IMR-90 (cell line): ENCODE measurements around the gene RORC. TPM values are rescaled to one million over a fixed set of nuclear protein-coding genes. Genes with fewer than 3 reads are reported as not detected.

Experiments used
- ATAC-seq: fragments of 200-7000 bp; cut with Tn5 transposase; 2 replicates; pipeline ENCODE4 v1.9.1; 2020; ENCODE audit warnings: low read depth, mild to moderate bottlenecking, moderate library complexity
- BruUV-seq: library from RNA; stranded (reverse); fragments of 400-500 nt; replicated peaks from 2 replicates; lab custom pipeline; 2021; lab: Mats Ljungman, UMichigan
- CTCF ChIA-PET: fragments of 300-600 bp; formaldehyde crosslinking; extraction: SDS; loops from one replicate; lab custom pipeline; 2021; ENCODE audit warnings: antibody characterized with exemption; lab: Yijun Ruan, JAX
- POLR2A ChIA-PET: fragments of 300-600 bp; sonication (Branson Sonifier 250); formaldehyde crosslinking; loops from one replicate; lab custom pipeline; 2022; ENCODE audit warnings: antibody characterized with exemption; ENCODE audit not compliant: unreplicated experiment; lab: Charles Lee
- DNase-seq: peaks from one replicate; pipeline ENCODE4 v3.0.0; 2013
- H2AFZ ChIP-seq: replicated peaks from 2 replicates; pipeline ENCODE3; 2013; ENCODE audit warnings: low read length, mild to moderate bottlenecking; ENCODE audit not compliant: poor library complexity
- H2AK5ac ChIP-seq: 2 replicates; pipeline ENCODE4 v1.6.1; 2013; ENCODE audit warnings: low read depth, low read length, inconsistent platforms
- H2AK9ac ChIP-seq: replicated peaks from 2 replicates; pipeline ENCODE3; 2013; ENCODE audit warnings: mild to moderate bottlenecking, low read depth, low read length, moderate library complexity; ENCODE audit not compliant: poor library complexity
- H2BK120ac ChIP-seq: 2 replicates; pipeline ENCODE4 v1.6.1; 2013; ENCODE audit warnings: low read depth, low read length, inconsistent platforms
- H2BK15ac ChIP-seq: 3 replicates; pipeline ENCODE4 v1.6.1; 2013; ENCODE audit warnings: low read depth, low read length, inconsistent platforms
- H2BK20ac ChIP-seq: 2 replicates; pipeline ENCODE4 v1.6.1; 2013; ENCODE audit warnings: low read depth, mild to moderate bottlenecking, inconsistent platforms, low read length, moderate library complexity
- H2BK5ac ChIP-seq: 2 replicates; pipeline ENCODE4 v1.6.1; 2013; ENCODE audit warnings: mild to moderate bottlenecking, low read depth, low read length, inconsistent platforms; ENCODE audit not compliant: poor library complexity, severe bottlenecking
- H3K14ac ChIP-seq: replicated peaks from 2 replicates; pipeline ENCODE4 v1.6.1; 2013; ENCODE audit warnings: low read depth, low read length, inconsistent platforms
- H3K18ac ChIP-seq: 2 replicates; pipeline ENCODE4 v1.6.1; 2013; ENCODE audit warnings: low read depth, low read length, control low read depth
- H3K23ac ChIP-seq: 2 replicates; pipeline ENCODE4 v1.6.1; 2013; ENCODE audit warnings: low read depth, low read length, inconsistent platforms
- H3K27ac ChIP-seq: 2 replicates; pipeline ENCODE4 v1.5.1; 2013; ENCODE audit warnings: mild to moderate bottlenecking, control low read depth, low read length; ENCODE audit not compliant: insufficient read depth
- H3K27me3 ChIP-seq: 2 replicates; pipeline ENCODE4 v1.6.1; 2013; ENCODE audit warnings: low read length; ENCODE audit not compliant: control insufficient read depth, insufficient read depth
- H3K36me3 ChIP-seq: 2 replicates; pipeline ENCODE4 v1.6.1; 2013; ENCODE audit warnings: low read length, mixed read lengths; ENCODE audit not compliant: control insufficient read depth, insufficient read depth
- H3K4ac ChIP-seq: 2 replicates; pipeline ENCODE4 v1.6.1; 2013; ENCODE audit warnings: low read depth, low read length, inconsistent platforms
- H3K4me1 ChIP-seq: 2 replicates; pipeline ENCODE4 v1.6.1; 2013; ENCODE audit warnings: low read length, mixed read lengths; ENCODE audit not compliant: control insufficient read depth, insufficient read depth
- H3K4me2 ChIP-seq: 2 replicates; pipeline ENCODE4 v1.6.1; 2013; ENCODE audit warnings: low read depth, mild to moderate bottlenecking, control low read depth, low read length, moderate library complexity
- H3K4me3 ChIP-seq: 2 replicates; pipeline ENCODE4 v1.5.1; 2013; ENCODE audit warnings: low read depth, mild to moderate bottlenecking, control low read depth, low read length, moderate library complexity; ENCODE audit not compliant: insufficient read depth
- H3K56ac ChIP-seq: 2 replicates; pipeline ENCODE4 v1.6.1; 2013; ENCODE audit warnings: low read length, inconsistent platforms; ENCODE audit not compliant: insufficient read depth; ENCODE audit errors: extremely low read depth
- H3K79me1 ChIP-seq, 2 experiments: 2 replicates each; pipeline ENCODE4 v1.6.1; 2013; ENCODE audit warnings: low read length in 2 of 2, inconsistent platforms in 1 of 2, low read depth in 1 of 2
- H3K9ac ChIP-seq: 2 replicates; pipeline ENCODE4 v1.6.1; 2013; ENCODE audit warnings: low read depth, low read length, control low read depth
- H3K9me1 ChIP-seq: 2 replicates; pipeline ENCODE4 v1.6.1; 2013; ENCODE audit warnings: low read length, inconsistent platforms; ENCODE audit not compliant: insufficient read depth
- H3K9me3 ChIP-seq: 2 replicates; pipeline ENCODE4 v1.6.1; 2013; ENCODE audit warnings: low read length; ENCODE audit not compliant: control insufficient read depth, insufficient read depth
- H4K20me1 ChIP-seq: 2 replicates; pipeline ENCODE4 v1.6.1; 2013; ENCODE audit warnings: low read length, inconsistent platforms; ENCODE audit not compliant: insufficient read depth
- H4K5ac ChIP-seq: 2 replicates; pipeline ENCODE4 v1.6.1; 2013; ENCODE audit warnings: mild to moderate bottlenecking, low read depth, low read length, control low read depth
- H4K8ac ChIP-seq, 2 experiments: 2 replicates each; pipeline ENCODE4 v1.6.1; 2013; ENCODE audit warnings: low read depth in 2 of 2, low read length in 2 of 2, control low read depth in 1 of 2, inconsistent platforms in 1 of 2
- H4K91ac ChIP-seq: 2 replicates; pipeline ENCODE4 v1.6.1; 2013; ENCODE audit warnings: low read depth, low read length, inconsistent platforms; ENCODE audit not compliant: insufficient read depth
- BHLHE40 ChIP-seq: fragments of 150-350 bp; IDR thresholded peaks from 2 replicates; pipeline ENCODE4 v1.6.1; 2016; ENCODE audit warnings: mild to moderate bottlenecking, low read depth, low read length
- CEBPB ChIP-seq: IDR thresholded peaks from 2 replicates; pipeline ENCODE4 v1.6.1; 2012; ENCODE audit warnings: low read depth, low read length, improper control_type of control experiment
- CHD1 ChIP-seq: IDR thresholded peaks from 2 replicates; pipeline ENCODE4 v1.6.1; 2012; ENCODE audit warnings: low read depth, low read length, improper control_type of control experiment
- CTCF ChIP-seq: conservative IDR thresholded peaks from 2 replicates; pipeline ENCODE4 v1.5.1; 2012; ENCODE audit warnings: mild to moderate bottlenecking, low read depth, low read length, improper control_type of control experiment
- ELK1 ChIP-seq: fragments of 150-350 bp; IDR thresholded peaks from 2 replicates; pipeline ENCODE4 v1.6.1; 2016; ENCODE audit warnings: low read depth, mild to moderate bottlenecking, low read length, moderate library complexity, borderline replicate concordance
- FOS ChIP-seq: fragments of 150-350 bp; IDR thresholded peaks from 2 replicates; pipeline ENCODE4 v1.6.1; 2016; ENCODE audit warnings: low read depth, low read length
- MAFK ChIP-seq: IDR thresholded peaks from 2 replicates; pipeline ENCODE4 v1.6.1; 2012; ENCODE audit warnings: low read depth, low read length, improper control_type of control experiment
- MAZ ChIP-seq: IDR thresholded peaks from 2 replicates; pipeline ENCODE4 v1.6.1; 2012; ENCODE audit warnings: low read depth, mild to moderate bottlenecking, low read length, improper control_type of control experiment, moderate library complexity, borderline replicate concordance
- MXI1 ChIP-seq: IDR thresholded peaks from 2 replicates; pipeline ENCODE4 v1.6.1; 2012; ENCODE audit warnings: low read depth, mild to moderate bottlenecking, low read length, moderate library complexity, borderline replicate concordance
- NFE2L2 ChIP-seq: fragments of 150-350 bp; IDR thresholded peaks from 2 replicates; pipeline ENCODE4 v1.6.1; 2016; ENCODE audit warnings: low read depth, mild to moderate bottlenecking, low read length
- POLR2A ChIP-seq: IDR thresholded peaks from 2 replicates; pipeline ENCODE4 v1.6.1; 2012; ENCODE audit warnings: mild to moderate bottlenecking, low read depth, low read length
- RAD21 ChIP-seq: IDR thresholded peaks from 2 replicates; pipeline ENCODE4 v1.6.1; 2012; ENCODE audit warnings: low read length, improper control_type of control experiment
- RCOR1 ChIP-seq: IDR thresholded peaks from 2 replicates; pipeline ENCODE4 v1.6.1; 2012; ENCODE audit warnings: mild to moderate bottlenecking, low read length, improper control_type of control experiment; ENCODE audit not compliant: insufficient replicate concordance
- RFX5 ChIP-seq: IDR thresholded peaks from 2 replicates; pipeline ENCODE4 v1.8.0; 2012; ENCODE audit warnings: low read depth, mild to moderate bottlenecking, low read length, moderate library complexity
- SMC3 ChIP-seq: fragments of 150-350 bp; IDR thresholded peaks from 2 replicates; pipeline ENCODE4 v1.6.1; 2016; ENCODE audit warnings: low read depth, mild to moderate bottlenecking, antibody characterized with exemption, low read length, moderate library complexity
- USF2 ChIP-seq: fragments of 150-350 bp; IDR thresholded peaks from 2 replicates; pipeline ENCODE4 v1.6.1; 2017; ENCODE audit warnings: mild to moderate bottlenecking, antibody characterized with exemption, low read length, low read depth
- WGBS, 2 experiments: methylation state at CpG; one replicate each; pipeline versions ENCODE4 v1.1.5 to v1.1.7; 2013; ENCODE audit warnings: missing lambda C conversion rate in 2 of 2; ENCODE audit not compliant: insufficient read length in 1 of 2; ENCODE audit errors: extremely low coverage in 2 of 2; 5-methylcytosine and 5-hydroxymethylcytosine counted together
- dilution Hi-C: fragments of 300-500 bp; cut with HindIII; formaldehyde crosslinking; loops from one replicate; pipeline ENCODE4 v1.14.3; 2018; ENCODE audit warnings: low sequenced_read_pairs; ENCODE audit not compliant: unreplicated experiment
- in situ Hi-C: fragments of 300-500 bp; cut with MboI; formaldehyde crosslinking; loops from 3 replicates; pipeline ENCODE4 v1.14.3; 2019; ENCODE audit warnings: low sequenced_read_pairs, inconsistent platforms, mixed read lengths
- intact Hi-C: fragments of 100-400 bp; cut with micrococcal nuclease; formaldehyde crosslinking; loops from 2 replicates; pipeline ENCODE4 v1.10.0; 2022
- polyA plus RNA-seq, 3 experiments: library from polyadenylated mRNA; depleted of rRNA; stranded (reverse); fragments of >200 nt; gene quantifications; 2 replicates each; pipeline ENCODE4 v1.2.3, GENCODE V29; 2012; ENCODE audit warnings: low replicate concordance in 1 of 3
- total RNA-seq: library from RNA; depleted of rRNA; stranded (reverse); fragments of >200 nt; gene quantifications from 2 replicates; pipeline ENCODE4 v1.2.3, GENCODE V29; 2012

RORC gene
- total and polyA plus RNA-seq, 2 of the 4 experiments (the other 2 are of a cell fraction), result not detected

DNA sequence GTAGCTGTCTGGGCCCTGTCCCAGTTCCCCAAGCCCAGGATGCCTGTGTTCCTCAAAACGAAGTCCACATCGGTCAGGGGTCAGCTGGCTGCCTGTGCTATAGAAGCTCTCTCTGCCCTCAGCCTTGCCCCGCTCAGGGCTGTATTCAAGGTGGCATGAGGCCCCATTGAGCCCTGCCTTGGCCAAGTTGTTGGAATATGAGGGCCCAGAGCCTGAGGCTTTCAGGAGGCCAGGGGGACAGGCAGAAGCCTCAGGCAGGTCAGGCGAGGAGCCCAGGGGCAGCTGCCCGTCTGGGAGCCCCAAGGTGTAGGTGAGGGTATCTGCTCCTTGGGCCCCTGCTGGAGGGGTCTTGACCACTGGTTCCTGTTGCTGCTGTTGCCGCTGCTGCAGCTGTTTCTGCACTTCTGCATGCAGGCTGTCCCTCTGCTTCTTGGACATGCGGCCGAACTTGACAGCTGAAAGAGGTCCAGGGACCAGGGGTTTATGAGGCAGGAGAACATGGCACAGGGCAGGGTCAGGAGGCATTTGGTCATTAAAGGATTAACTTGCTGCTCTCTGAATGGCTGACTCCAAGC is 16.5 kb downstream of the RORC start:
- H3K4ac ChIP-seq, result no peak overlapping the region
- H3K9me3 ChIP-seq, result no peaks in the 10 kb centered on the region
- no peaks in the 10 kb centered on the region for H3K79me1 ChIP-seq
- no peaks in the 10 kb centered on the region for H3K4me1 ChIP-seq
- BruUV-seq, result no TSS peak
- CTCF ChIA-PET, result no interaction called here
- H2BK120ac ChIP-seq, result no peak overlapping the region
- H3K9me1 ChIP-seq, result no peaks in the 10 kb centered on the region
- no peak overlapping the region for H2BK5ac ChIP-seq
- WGBS, 2 experiments, result 51% methylated on average over 4 of the region's 8 CpGs; no CpG with 5 or more reads in 1 of the 2 experiments
- intact Hi-C loops (no loop called here), dilution Hi-C loops (no loop called here), in situ Hi-C loops (no loop called here)
- H3K56ac ChIP-seq, result no peak overlapping the region
- ATAC-seq (no peak), DNase-seq (no peak)
- no peak overlapping the region for H3K18ac ChIP-seq
- H4K20me1 ChIP-seq, result no peaks in the 10 kb centered on the region
- no peak overlapping the region for H3K27ac ChIP-seq
- H3K4me2 ChIP-seq, result no peak overlapping the region
- no peak overlapping the region for H2AK5ac ChIP-seq
- peaks cover 71% of the 10 kb centered on the region for H3K27me3 ChIP-seq
- no peak overlapping the region for H3K9ac ChIP-seq
- H2AK9ac ChIP-seq, result no peak overlapping the region
- no peak overlapping the region for H4K91ac ChIP-seq
- H2AFZ ChIP-seq, result no peak overlapping the region
- no peak for TF ChIP-seq RAD21
- TF ChIP-seq MAFK, result no peak
- TF ChIP-seq ELK1, result no peak
- no peak for TF ChIP-seq CEBPB
- no peak for TF ChIP-seq BHLHE40
- no peak for TF ChIP-seq RFX5
- no peak for TF ChIP-seq MXI1
- TF ChIP-seq CTCF, result no peak
- TF ChIP-seq FOS, result no peak
- TF ChIP-seq USF2, result no peak
- TF ChIP-seq NFE2L2, result no peak
- TF ChIP-seq MAZ, result no peak
- no peak for TF ChIP-seq CHD1
- no peak for TF ChIP-seq POLR2A
- no peak for TF ChIP-seq RCOR1
- TF ChIP-seq SMC3, result no peak
- no peaks in the 10 kb centered on the region for H3K36me3 ChIP-seq
- H4K8ac ChIP-seq, result no peak overlapping the region
- no peak overlapping the region for H2BK15ac ChIP-seq
- no peak overlapping the region for H2BK20ac ChIP-seq
- no peak overlapping the region for H3K4me3 ChIP-seq
- no peak overlapping the region for H3K14ac ChIP-seq
- POLR2A ChIA-PET, result no interaction called here
- no peak overlapping the region for H4K5ac ChIP-seq
- H3K23ac ChIP-seq, result no peak overlapping the region
